SH-SY5Y (cell line): ENCODE results near the gene PDX1.

Experiments
- GATA2 ChIP-seq: IDR thresholded peaks from 2 replicates; pipeline ENCODE4 v1.6.1; 2011; ENCODE audit warnings: mild to moderate bottlenecking, low read depth, low read length
- GATA3 ChIP-seq: IDR thresholded peaks from 2 replicates; pipeline ENCODE4 v1.6.1; 2011; ENCODE audit warnings: low read depth, mild to moderate bottlenecking, low read length, moderate library complexity

PDX1 gene

DNA sequence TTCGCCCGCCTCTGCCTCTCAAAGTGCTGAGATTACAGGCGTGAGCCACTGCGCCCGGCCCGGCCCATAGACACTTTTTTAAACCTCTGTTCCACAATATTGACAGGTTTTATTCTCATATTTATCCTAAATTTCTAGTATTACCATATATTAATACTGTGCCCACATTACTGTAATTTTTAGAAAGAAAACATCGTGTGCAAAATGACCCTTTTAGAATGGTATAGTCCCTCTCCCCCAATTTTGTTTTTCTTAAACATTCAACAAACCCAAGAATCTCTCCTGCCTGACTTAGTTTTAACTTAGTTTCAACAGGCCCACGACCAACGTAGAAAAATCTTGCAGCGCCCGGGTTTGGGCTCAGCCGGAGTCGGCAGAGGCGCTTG is 40.2 kb downstream of the PDX1 start:
- no peak for TF ChIP-seq GATA2
- TF ChIP-seq GATA3, result no peak

GRCh38 chr13:27960362-27961226 is 40.8 kb downstream of the PDX1 start:
- TF ChIP-seq GATA3 (no peak), GATA2 (no peak)

DNA sequence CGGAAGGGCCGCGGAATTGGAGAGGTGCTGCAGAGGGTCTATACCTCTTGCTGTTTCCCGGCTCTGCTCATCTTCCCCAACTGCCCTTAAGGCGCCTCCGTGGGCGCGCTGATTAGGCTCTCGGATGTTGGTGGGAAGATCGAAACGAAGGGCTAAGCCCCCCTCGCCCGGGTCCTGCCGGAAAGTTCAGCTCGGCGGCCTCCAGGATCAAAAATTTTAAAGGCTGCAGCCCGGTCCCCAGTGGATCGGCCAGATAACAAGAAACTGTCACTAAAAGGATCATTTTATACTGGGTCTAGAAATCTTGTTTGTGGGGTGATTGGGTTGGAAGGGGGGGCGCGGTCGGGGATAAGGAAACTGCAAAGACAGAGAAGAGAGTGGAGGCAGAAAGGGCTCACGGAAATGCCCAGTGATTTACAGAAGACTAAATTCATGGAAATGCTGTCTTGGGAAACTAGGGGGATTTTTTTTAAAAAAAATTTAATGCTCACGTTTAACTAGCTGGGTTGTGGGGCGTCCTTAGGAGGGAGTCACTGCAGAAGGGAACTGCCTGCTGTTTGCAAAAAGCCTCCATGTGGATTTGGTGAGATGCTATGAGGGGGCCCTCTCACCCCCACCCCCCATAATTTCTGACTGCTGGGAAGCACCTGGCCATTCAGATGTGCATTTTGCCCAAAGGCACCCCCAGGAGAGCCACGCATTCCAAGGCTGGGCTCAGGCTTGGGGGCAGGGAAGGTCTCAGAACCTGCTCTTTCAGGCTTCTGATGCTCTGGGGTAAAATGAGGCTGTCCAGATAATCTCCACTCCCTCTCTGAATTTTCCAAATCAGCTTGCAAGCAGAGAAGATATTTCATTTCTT is 41.7 kb downstream of the PDX1 start:
- TF ChIP-seq GATA2 (no peak), GATA3 (no peak)

DNA sequence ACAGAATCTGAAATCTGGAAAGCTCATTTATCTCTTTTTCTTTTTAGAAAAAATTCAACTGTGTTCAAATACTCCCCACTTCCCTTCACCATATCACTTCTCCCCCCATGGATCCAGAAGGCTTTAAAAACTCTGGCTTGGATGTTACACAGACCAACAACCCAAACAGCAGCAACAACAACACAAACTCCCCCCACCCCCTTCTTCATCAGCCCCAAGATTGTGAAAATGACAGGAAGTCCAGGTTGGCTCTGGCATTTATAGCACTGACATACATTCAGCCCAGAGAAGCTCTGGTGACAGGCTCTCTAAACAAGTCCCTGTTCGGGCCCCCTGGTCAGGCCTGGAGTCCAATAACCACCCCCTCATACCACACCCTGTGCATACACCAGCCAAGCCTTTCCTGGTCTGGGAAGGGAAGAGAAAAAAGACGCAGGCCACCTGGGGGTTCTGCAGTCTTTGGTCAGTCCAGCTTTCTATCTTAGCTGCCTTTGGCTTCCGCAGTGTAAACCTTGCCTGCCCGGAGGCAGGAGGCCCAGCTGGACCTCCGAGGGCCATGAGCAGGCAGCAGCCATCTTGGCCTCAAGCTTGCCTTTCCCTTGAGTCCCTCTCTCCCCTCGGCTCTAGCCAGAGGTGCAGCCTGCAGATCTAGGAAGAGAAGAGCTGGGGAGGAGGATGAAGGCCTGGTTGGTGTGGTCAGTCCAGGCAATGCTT is 42.5 kb downstream of the PDX1 start:
- no peak for TF ChIP-seq GATA2
- no peak for TF ChIP-seq GATA3

DNA sequence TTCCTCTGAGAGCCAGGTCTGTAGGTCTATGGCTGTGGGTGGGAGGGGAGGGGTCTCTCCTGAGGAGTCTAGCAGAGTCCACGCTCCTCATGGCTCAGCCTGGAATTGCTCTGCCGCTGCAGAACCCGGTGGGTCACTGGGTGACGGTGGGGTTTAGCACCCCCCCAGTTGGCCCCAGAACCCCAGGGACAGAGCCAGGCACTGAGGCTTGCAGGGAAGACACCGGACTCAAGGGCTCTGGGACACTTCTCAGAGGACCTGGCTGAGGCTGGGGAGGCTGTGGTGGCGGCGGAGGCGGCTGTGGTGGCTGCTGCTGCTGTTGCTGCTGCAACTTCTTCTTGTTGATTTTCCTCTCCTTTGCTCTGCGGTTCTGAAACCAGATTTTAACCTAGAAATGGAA is 43.2 kb downstream of the PDX1 start:
- no peak for TF ChIP-seq GATA3
- TF ChIP-seq GATA2, result no peak

DNA sequence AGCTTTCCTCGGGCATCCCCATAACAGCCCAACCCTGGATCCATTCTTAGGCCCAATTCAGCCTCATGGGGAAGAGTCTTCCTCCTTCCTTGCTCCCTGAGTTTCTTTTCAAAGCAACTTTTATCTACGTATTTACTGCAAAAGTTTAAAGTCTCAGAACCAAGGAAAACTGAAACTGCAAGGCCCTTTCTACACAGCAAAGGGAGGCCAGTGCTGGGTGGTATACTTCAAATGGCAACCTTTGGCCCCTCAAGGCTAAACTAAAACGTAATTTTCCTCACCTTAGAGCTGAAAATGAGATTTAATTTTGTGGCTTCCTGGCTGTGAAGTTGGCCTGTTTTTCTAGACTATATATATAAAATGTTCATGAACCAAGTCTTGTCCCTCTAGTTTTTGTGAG is 43.7 kb downstream of the PDX1 start:
- TF ChIP-seq GATA2, result no peak
- no peak for TF ChIP-seq GATA3

- no peak for TF ChIP-seq GATA3
- no peak for TF ChIP-seq GATA2
Observed at GRCh38 chr13:27964741-27965323, 45.0 kb downstream of the PDX1 start.

DNA sequence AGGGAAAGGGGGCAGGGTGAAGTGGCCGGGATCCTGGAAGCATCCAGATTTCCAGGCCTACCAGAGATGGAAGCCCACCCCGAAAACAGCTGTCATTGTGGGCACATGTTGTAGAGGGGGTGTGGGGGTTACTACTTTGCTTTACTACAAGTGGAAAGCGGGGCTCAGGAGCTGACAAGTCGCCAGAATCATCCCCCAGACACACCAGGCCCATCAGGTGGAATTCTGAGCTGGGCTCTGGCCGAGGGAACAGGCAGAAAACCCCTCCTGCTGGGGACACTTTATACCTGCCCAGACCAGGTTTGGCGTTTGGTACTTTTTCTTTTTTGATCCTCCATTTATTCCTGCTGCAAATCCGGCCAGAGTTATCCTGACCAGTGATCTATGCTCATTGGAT is 45.5 kb downstream of the PDX1 start:
- no peak for TF ChIP-seq GATA3
- no peak for TF ChIP-seq GATA2

DNA sequence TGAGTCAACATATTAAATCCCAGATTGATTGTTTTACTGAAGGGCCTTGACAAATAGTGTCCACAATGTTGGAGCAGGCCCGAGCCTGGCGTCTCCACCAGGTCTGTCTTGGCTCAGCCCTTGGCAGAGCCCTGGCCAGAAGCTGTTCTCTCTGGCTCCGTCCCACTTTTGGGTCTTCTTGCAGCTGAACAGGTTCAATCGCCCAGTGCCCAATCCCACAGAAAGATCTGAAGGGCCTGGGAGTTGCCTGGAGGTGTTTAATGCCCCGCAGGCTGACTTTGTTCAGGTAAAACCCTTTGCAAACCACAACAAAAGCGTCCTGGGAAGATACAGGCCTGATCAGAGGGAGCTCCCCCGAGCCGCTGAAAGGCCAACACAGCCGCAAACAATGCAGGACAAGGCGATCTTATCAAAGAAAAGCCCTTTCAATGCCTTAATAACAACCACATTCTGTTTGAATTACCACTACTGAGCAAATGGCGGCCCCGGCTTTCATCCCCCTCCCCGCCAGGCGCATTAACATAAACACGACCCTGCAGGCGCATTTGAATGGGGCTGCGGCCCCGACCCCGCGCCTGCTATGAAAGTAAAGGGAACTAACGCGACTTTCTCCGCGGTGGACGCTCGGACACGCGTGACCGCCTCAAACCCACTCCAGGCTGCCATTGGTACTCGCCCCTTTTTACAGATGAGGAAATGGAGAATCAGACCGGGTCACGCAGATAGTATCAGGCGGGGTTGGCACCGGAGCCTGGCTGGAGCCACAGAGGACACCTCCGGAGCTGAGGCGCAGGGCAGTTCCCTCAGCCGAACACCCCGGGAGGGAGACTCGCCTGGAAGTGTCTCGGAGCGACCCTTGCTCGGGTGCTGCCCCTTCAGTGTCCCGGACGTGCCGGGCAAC is 46.2 kb downstream of the PDX1 start:
- TF ChIP-seq GATA3 (no peak), GATA2 (no peak)

DNA sequence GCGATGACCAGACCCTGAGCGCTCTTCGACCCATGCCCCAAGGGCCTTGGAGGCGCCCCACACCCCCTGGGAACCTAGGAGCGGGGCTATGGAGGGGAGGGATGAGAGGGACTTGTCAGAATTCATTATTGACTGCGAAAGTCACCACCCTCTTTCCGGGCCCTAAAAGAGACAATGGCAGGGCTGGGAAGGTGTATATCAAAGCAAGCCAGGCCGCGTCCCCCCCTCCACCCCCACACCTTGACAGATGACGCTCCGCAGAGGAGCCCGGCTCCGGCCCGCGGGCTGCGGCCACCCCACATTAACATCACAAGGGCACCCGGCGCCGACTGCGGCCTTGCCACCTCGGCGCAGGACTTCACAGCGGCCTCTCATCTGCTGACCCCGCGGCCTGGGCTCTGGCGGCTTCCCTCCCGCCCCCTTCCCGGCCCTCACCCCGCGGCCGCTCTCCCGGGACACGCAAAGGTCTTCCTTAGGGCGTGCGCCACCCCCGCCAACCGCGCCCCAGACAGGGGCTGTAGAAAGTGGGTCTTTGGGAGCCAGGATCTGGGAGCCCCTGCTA is 46.9 kb downstream of the PDX1 start:
- TF ChIP-seq GATA3, result no peak
- no peak for TF ChIP-seq GATA2

DNA sequence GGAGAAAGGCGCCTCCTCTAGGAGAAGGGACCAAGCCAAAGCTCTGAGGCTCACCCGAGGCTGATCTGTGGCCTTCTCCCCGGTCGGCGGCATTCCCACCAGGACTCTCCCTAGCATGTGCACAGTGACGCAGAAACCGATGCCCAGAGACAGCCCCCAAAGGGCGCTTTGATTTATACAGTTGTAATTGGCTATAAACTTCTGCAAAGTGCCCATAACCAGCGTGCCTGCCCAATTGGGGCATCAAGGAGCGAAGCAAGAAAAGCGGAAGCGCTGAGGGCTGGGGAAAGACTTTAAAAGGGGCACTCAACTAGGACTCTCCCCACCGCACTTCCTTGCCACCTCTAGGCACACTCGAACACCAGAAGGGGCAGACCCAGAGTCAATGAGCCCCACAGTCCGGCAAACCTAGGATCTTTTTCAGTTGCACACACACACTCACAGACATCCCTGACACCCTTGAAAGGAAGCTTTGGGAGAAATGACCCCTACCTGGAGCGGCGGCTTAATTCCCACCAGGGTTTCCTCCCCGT is 47.5 kb downstream of the PDX1 start:
- TF ChIP-seq GATA2, result no peak
- no peak for TF ChIP-seq GATA3

GRCh38 chr13:27967736-27968315 is 48.0 kb downstream of the PDX1 start:
- TF ChIP-seq GATA3 (no peak), GATA2 (no peak)
